SU-DHL-6 (cell line): ENCODE measurements around the gene TMEM252.

ENCODE experiments used
- CTCF ChIP-seq: fragments of 200-600 bp; sonication (generic); IDR thresholded peaks from one replicate; pipeline ENCODE4 v1.5.1; 2017; ENCODE audit warnings: antibody characterized with exemption, mild to moderate bottlenecking, low read length, moderate library complexity; ENCODE audit not compliant: insufficient read depth, poor library complexity, severe bottlenecking
- EZH2phosphoT487 ChIP-seq: fragments of 200-600 bp; sonication (generic), shearing (Covaris generic); conservative IDR thresholded peaks from 2 replicates; pipeline ENCODE4 v1.6.1; 2018; ENCODE audit warnings: mild to moderate bottlenecking, antibody characterized with exemption, low read length, moderate library complexity, mixed read lengths

DNA sequence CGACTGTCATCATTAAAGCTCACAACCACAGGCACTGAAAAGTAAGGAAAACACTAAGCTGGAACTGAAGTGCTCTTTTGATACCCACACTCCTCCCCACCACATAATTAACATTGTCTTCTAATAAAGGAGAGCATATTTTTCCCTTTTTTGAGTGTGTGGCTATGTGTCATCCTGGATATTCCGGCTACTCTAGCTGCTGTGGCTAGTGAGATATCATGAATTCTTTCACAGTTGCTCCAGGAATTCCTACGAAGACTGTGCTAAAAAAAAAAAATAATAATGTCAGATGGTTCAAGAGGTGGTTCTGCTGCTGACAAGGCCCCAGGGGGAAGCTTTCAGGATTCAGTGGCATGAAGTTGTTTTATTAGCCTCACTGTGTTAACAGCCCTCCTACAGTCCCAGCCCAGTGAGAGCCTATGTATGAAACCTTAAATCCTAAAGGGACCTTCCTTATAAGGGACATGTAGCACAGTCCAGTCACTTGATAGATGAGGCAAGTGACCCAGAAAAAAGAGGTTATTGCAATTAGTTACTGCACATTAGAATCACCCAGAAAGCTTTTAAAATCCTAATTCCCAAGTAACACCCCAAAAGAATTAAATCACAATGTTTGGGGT is 46.6 kb downstream of the TMEM252 start:
- no peak for TF ChIP-seq CTCF
- TF ChIP-seq EZH2phosphoT487, result no peak
